Thoracic aorta (tissue), 2 donors: ENCODE data around the gene HSF2BP. TPM values are rescaled to one million over a fixed set of nuclear protein-coding genes. Genes with fewer than 3 reads are reported as not detected.

ENCODE experiments used
- ATAC-seq: fragments of 150-250 bp; one replicate; pipeline ENCODE4 v1.8.0; 2017; ENCODE audit warnings: low read depth; ENCODE audit not compliant: insufficient number of reproducible peaks, low FRiP score
- DNase-seq: peaks from one replicate; pipeline ENCODE4 v3.0.0-alpha.2; 2020; ENCODE audit warnings: low spot score
- H3K27ac ChIP-seq, 2 donors: fragments of 200-600 bp; sonication (generic); 1 replicate in 1 of 2; 2 replicates in 1 of 2; pipeline ENCODE4 v1.5.1; 2016; ENCODE audit warnings: mild to moderate bottlenecking in 2 of 2, moderate library complexity in 2 of 2
- H3K27me3 ChIP-seq: fragments of 200-600 bp; sonication (generic); replicated peaks from 2 replicates; pipeline ENCODE4 v1.6.0; 2016; ENCODE audit warnings: mild to moderate bottlenecking; ENCODE audit not compliant: insufficient read depth
- H3K36me3 ChIP-seq: fragments of 200-600 bp; sonication (generic); one replicate; pipeline ENCODE4 v1.5.1; 2016
- H3K4me1 ChIP-seq, 2 donors: fragments of 200-600 bp; sonication (generic); 1 replicate in 1 of 2; 2 replicates in 1 of 2; pipeline versions ENCODE4 v1.5.1 to v1.6.0; 2016; ENCODE audit warnings: low read depth in 2 of 2, mild to moderate bottlenecking in 1 of 2; ENCODE audit not compliant: control insufficient read depth in 1 of 2
- H3K4me3 ChIP-seq: fragments of 200-600 bp; sonication (generic); 2 replicates; pipeline ENCODE4 v1.5.1; 2016; ENCODE audit warnings: mild to moderate bottlenecking
- H3K9me3 ChIP-seq: fragments of 200-600 bp; sonication (generic); 2 replicates; pipeline ENCODE4 v1.5.1; 2016
- total RNA-seq, 2 donors: library from RNA; depleted of rRNA; stranded (reverse); fragments of >200 nt; gene quantifications; one replicate each; pipeline versions ENCODE4 v1.1.0 to v1.2.3, GENCODE V29; 2016
- TF ChIP-seq, protein P1 (sequence below): fragments of 200-600 bp; sonication (generic); IDR thresholded peaks from one replicate; pipeline ENCODE4 v1.5.1; 2019; ENCODE audit warnings: antibody characterized with exemption

HSF2BP gene
- total RNA-seq, 2 donors from 2014 or later = 0.78 TPM; not detected in 1

DNA sequence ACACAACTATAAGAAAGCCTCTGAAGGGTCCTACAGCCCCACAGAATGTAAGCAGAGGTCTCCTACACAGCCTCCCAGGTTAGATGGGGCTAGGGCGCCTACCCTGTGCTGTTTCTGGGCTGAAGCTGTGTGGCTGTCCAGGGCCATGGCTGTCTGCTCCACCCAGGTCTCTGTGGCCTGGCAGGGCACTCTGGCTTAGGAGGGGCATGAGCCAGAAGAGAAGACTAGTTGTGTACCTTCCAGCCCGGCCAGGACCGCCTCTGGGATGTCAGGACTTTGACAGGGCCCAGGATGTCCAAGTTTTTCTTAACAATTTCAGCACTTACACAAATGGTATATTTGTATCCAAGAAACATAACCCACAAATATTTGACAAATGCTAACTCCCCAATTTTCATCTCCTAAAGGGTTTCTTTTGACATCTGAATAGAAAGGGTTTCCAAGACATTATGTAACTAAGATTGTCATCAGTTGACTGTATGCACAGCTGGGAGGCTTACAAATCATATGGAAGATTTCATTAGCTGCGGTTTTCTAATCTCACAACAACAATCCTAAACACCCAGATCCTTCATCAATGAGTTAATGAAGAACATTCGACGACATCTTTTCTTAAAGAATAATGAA is 80.5 kb downstream of the HSF2BP start:
- H3K9me3 ChIP-seq = no peaks in the 10 kb centered on the region
- DNase-seq (no peak), ATAC-seq (no peak)
- TF ChIP-seq, protein P1, sequence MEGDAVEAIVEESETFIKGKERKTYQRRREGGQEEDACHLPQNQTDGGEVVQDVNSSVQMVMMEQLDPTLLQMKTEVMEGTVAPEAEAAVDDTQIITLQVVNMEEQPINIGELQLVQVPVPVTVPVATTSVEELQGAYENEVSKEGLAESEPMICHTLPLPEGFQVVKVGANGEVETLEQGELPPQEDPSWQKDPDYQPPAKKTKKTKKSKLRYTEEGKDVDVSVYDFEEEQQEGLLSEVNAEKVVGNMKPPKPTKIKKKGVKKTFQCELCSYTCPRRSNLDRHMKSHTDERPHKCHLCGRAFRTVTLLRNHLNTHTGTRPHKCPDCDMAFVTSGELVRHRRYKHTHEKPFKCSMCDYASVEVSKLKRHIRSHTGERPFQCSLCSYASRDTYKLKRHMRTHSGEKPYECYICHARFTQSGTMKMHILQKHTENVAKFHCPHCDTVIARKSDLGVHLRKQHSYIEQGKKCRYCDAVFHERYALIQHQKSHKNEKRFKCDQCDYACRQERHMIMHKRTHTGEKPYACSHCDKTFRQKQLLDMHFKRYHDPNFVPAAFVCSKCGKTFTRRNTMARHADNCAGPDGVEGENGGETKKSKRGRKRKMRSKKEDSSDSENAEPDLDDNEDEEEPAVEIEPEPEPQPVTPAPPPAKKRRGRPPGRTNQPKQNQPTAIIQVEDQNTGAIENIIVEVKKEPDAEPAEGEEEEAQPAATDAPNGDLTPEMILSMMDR = no peak
- H3K27ac ChIP-seq = no peak overlapping the region
- no peaks in the 10 kb centered on the region for H3K27me3 ChIP-seq
- no peak overlapping the region for H3K4me3 ChIP-seq
- no peaks in the 10 kb centered on the region for H3K36me3 ChIP-seq
- H3K4me1 ChIP-seq = peaks cover 5 to 8% of the 10 kb centered on the region in 2 donors

DNA sequence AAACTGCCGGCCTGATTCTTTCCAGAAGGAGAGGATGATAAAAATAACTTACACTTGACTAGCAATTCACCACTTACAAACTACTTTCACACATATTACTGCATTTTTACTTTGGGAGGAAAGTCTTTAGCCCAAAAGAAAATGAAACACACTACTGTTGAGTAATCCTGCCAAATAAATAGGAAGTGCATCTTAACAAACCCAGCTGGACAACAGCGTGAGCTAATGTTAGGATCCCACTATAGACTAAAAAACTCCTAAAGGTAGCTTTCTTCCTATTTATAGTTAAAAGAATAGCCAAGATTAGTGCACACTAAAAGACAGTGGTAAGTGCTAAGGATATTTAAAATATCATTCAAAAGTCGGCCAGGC is 83.8 kb downstream of the HSF2BP start:
- no peaks in the 10 kb centered on the region for H3K27me3 ChIP-seq
- peak overlapping the region; percentile 76 to 77 for H3K27ac ChIP-seq
- TF ChIP-seq, protein P1 = no peak
- no peak overlapping the region for H3K4me3 ChIP-seq
- H3K36me3 ChIP-seq = no peaks in the 10 kb centered on the region
- peaks cover 5 to 8% of the 10 kb centered on the region in 2 donors for H3K4me1 ChIP-seq
- no peaks in the 10 kb centered on the region for H3K9me3 ChIP-seq
- DNase-seq (no peak), ATAC-seq (no peak)

DNA sequence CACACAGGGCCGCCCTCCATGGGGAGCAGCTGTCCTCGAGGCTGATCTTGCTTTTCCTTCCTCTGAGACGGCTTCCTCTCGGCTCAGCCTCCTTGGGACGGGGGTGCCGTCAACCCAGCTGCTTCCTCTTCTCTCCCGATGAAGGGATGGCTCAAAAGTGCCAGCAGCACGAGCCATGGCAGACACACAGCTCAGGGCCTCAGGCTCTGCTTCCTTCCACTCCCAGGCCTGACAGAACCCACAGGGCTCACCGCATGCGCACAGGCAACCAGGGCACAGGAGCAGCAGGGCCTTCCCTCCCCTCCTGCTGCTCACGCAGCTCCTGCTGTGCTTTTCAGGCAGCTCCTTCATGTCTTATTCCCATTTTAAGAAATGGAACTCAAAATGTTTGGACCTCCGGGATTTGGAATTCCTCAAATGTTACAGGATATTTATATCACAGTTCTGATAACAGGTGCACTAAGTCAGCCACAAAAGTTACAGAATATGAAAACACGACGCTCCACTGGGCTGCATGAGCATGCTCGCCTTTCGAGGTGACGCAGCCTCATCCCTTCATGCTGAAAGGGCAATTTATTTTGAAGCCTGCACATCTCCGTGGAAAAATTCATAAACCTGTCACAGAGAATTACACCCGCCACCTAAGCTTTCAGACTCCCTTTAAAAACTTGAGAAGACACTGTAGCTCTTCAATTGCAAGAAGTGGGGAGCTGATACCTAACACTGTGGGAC is 84.4 kb downstream of the HSF2BP start:
- Histone ChIP-seq H3K27ac (peak overlapping the region; percentile 76 to 77), H3K36me3 (no peaks in the 10 kb centered on the region), H3K4me1 (peaks cover 5 to 8% of the 10 kb centered on the region in 2 donors), H3K4me3 (no peak overlapping the region), H3K27me3 (no peaks in the 10 kb centered on the region), H3K9me3 (no peaks in the 10 kb centered on the region)
- TF ChIP-seq, protein P1 = no peak
- no peak for ATAC-seq
- no peak for DNase-seq

DNA sequence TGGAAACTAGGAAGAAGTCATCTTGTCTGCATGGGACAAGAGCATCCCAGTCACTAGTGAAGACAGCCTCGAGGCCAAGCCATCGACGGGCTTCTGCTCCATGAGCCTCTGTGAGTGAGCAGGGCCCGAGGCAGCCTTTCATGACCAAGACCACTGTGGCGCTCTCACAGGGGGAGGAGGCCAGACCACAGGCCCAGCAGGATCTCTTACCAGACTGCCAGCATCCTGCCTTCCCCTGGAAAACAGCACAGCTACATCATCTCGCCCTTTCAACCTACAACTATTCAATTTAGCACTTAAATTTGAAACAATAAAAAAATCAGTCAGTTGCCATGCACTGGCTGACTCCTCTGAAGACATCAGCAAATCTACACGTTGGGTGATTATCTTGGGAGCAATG is 85.4 kb downstream of the HSF2BP start:
- Histone ChIP-seq H3K27ac (peak overlapping the region in 1 of 2 donors; percentile 77), H3K9me3 (no peaks in the 10 kb centered on the region), H3K4me3 (no peak overlapping the region), H3K27me3 (no peaks in the 10 kb centered on the region), H3K4me1 (peaks cover 5 to 8% of the 10 kb centered on the region in 2 donors), H3K36me3 (no peaks in the 10 kb centered on the region)
- TF ChIP-seq, protein P1 = no peak
- no peak for ATAC-seq
- no peak for DNase-seq

DNA sequence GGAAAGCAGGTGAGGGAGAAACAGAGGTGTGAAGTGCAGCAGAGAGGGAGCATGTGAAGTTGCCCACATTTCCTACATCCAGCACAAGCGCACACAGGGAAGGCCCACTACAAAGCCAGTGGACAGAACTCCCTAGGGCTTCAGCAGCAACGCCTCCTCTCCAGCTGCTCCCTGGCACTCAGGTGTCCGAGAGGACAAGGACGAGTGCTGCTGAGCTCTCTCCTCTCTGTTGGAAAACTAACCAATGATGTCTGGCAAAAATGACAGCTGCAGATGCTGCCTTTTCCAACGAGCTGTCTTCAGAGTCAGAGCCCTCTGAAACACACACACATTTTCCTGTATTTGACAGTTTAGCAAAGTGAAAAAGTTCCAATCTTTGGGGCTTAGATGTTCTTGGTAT is 86.8 kb downstream of the HSF2BP start:
- H3K27me3 ChIP-seq = no peaks in the 10 kb centered on the region
- H3K36me3 ChIP-seq = no peaks in the 10 kb centered on the region
- no peak overlapping the region for H3K27ac ChIP-seq
- ATAC-seq (no peak), DNase-seq (no peak)
- H3K9me3 ChIP-seq = no peaks in the 10 kb centered on the region
- H3K4me1 ChIP-seq = peaks cover 5 to 8% of the 10 kb centered on the region in 2 donors
- TF ChIP-seq, protein P1 = no peak
- H3K4me3 ChIP-seq = no peak overlapping the region
